Ovary (tissue), 9 donors: ENCODE data around the gene PCID2. TPM values are rescaled to one million over a fixed set of nuclear protein-coding genes. Genes with fewer than 3 reads are reported as not detected.

Experiments used
- DNase-seq, 5 donors: peaks; one replicate each; pipeline ENCODE4 v3.0.0-alpha.2; 2019 to 2020
- H3K27ac ChIP-seq, 2 donors: fragments of 200-600 bp; one replicate each; pipeline versions ENCODE4 v1.5.1 to v1.8.0; 2019 to 2022
- H3K27me3 ChIP-seq: fragments of 200-600 bp; one replicate; pipeline ENCODE4 v1.8.0; 2022
- H3K36me3 ChIP-seq: fragments of 200-600 bp; sonication (generic); one replicate; pipeline ENCODE4 v1.5.1; 2019
- H3K4me1 ChIP-seq: one replicate; pipeline ENCODE4 v1.8.1; 2013; ENCODE audit warnings: mild to moderate bottlenecking, moderate library complexity; ENCODE audit not compliant: insufficient read depth
- H3K4me3 ChIP-seq: fragments of 200-600 bp; sonication (generic); one replicate; pipeline ENCODE4 v1.5.1; 2017
- H3K9me3 ChIP-seq, 2 donors: fragments of 200-600 bp in 1 of 2; sonication (generic) in 1 of 2; one replicate each; pipeline versions ENCODE4 v1.5.1 to v1.8.1; 2013 to 2019; ENCODE audit warnings: mild to moderate bottlenecking in 1 of 2, moderate library complexity in 1 of 2
- EP300 ChIP-seq: sonication (generic); formaldehyde crosslinking; IDR thresholded peaks from one replicate; pipeline ENCODE4 v1.6.1; 2017; ENCODE audit warnings: antibody characterized with exemption
- POLR2A ChIP-seq: fragments of 450-650 bp; IDR thresholded peaks from one replicate; pipeline ENCODE4 v1.6.1; 2017; ENCODE audit warnings: antibody characterized with exemption, mild to moderate bottlenecking, moderate library complexity
- WGBS, 3 donors: extraction: QIAGEN DNeasy Blood & Tissue Kit in 1 of 3; methylation state at CpG; one replicate each; pipeline versions ENCODE4 v1.1.5 to v1.1.7; 2013 to 2017; 5-methylcytosine and 5-hydroxymethylcytosine counted together
- intact Hi-C, 4 donors: fragments of 100-400 bp; cut with DNase I; formaldehyde crosslinking; loops; one replicate each; pipeline versions ENCODE4 v1.11.0 to v1.15.1; 2022 to 2023
- polyA plus RNA-seq, 2 donors: library from polyadenylated mRNA; stranded (reverse); fragments of 200-250 nt in 1 of 2; fragments of 350-450 nt in 1 of 2; fragmentation: Illumina TruSeq in 1 of 2; extraction: RNeasy Lipid Tissue Mini Kit (QIAGEN cat#74804) in 1 of 2; gene quantifications; one replicate each; pipeline ENCODE4 v1.2.3, GENCODE V29; 2013 to 2014
- total RNA-seq, 7 donors: library from RNA; depleted of rRNA in 2 of 7; stranded (reverse); fragments of >200 nt in 2 of 7; fragmentation: NEBNext Ultra II Directional in 3 of 7; extraction: Animal tissue kit (Norgen Biotek cat#: 25700) in 3 of 7; gene quantifications; one replicate each; pipeline versions ENCODE4 v1.1.0 to v1.2.4, GENCODE V29; 2016 to 2023
- TF ChIP-seq, protein P1 (sequence below), 3 donors: fragments of 450-650 bp in 2 of 3; fragments of 200-600 bp in 1 of 3; IDR thresholded peaks; one replicate each; pipeline versions ENCODE4 v1.5.1 to v1.8.0; 2016 to 2022; ENCODE audit warnings: antibody characterized with exemption in 3 of 3, mild to moderate bottlenecking in 1 of 3
- donor health status: DM: no; HTN: no; CAD: no; lungs with moderate emphysema.
- donor health status: DM: no; HTN: no; CAD: no.
- donor health status: Bipolar disorder and iron deficiency.
- donor health status: DM: yes; HTN: yes; CAD: no.
- donor health status: DM: no; HTN: no; CAD: no.
- donor health status: DM: yes; HTN: yes; CAD: no.

The PCID2 gene
- total and polyA plus RNA-seq, 9 donors, result 43.5 to 56.2 (median 53.5) TPM

DNA sequence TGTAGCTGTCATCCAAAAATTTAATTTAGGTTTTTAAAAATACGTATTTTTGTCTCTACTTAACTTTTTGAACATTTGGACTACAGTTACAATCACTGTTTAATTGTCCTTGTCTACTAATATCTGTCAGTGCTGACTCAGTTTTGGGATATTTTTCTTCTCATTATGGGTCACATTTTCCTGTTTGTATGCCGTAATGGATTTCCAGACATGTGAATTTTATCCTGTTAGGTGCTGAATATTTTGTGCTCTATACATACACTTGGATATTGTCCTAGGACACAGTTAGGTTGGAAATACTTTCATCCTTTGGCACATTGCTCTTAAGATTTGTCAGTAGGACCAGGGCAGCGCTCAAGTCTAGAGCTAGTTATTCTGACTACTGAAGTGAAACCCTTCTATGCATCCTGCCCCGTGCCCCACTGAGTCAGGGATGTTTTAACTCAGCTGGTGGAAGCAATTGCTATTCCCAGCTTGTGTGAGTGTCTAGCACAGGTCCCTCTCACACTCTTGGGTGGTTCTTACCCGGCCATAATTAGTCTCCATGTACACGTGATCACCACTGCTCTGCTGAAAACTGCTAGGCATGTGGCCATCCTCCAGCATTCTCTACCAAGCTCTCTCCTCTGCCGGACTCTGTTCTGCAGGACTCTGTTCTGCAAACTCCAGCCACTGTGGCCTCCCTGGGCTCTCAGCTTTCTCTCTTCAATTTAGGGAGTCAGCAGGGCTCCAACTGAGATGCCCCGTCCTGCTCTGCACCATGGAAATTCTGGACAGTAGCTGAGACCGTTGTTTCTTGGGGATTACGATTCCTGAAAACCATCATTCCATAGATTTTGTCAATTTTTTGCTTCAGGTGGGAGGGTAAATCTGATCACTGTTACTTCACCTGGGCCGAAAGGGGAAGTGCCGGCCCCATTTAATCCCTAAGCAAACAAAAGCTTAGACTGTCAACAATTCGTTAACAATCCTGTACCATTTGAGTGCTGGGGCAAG, 38.9 kb downstream of the PCID2 start:
- Histone ChIP-seq H3K9me3 (no peaks in the 10 kb centered on the region), H3K36me3 (no peaks in the 10 kb centered on the region), H3K27ac (no peak overlapping the region), H3K4me1 (no peaks in the 10 kb centered on the region), H3K4me3 (no peak overlapping the region), H3K27me3 (no peaks in the 10 kb centered on the region)
- intact Hi-C loops, result no loop called here
- 91 to 95% (median 93%) methylated on average over 13 of the region's 13 CpGs for WGBS, 3 donors
- DNase-seq, result no peak
- TF ChIP-seq POLR2A, result no peak
- TF ChIP-seq, protein P1, sequence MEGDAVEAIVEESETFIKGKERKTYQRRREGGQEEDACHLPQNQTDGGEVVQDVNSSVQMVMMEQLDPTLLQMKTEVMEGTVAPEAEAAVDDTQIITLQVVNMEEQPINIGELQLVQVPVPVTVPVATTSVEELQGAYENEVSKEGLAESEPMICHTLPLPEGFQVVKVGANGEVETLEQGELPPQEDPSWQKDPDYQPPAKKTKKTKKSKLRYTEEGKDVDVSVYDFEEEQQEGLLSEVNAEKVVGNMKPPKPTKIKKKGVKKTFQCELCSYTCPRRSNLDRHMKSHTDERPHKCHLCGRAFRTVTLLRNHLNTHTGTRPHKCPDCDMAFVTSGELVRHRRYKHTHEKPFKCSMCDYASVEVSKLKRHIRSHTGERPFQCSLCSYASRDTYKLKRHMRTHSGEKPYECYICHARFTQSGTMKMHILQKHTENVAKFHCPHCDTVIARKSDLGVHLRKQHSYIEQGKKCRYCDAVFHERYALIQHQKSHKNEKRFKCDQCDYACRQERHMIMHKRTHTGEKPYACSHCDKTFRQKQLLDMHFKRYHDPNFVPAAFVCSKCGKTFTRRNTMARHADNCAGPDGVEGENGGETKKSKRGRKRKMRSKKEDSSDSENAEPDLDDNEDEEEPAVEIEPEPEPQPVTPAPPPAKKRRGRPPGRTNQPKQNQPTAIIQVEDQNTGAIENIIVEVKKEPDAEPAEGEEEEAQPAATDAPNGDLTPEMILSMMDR (IDR thresholded peaks at IDR 0.05), result no peak
- TF ChIP-seq EP300, result no peak

DNA sequence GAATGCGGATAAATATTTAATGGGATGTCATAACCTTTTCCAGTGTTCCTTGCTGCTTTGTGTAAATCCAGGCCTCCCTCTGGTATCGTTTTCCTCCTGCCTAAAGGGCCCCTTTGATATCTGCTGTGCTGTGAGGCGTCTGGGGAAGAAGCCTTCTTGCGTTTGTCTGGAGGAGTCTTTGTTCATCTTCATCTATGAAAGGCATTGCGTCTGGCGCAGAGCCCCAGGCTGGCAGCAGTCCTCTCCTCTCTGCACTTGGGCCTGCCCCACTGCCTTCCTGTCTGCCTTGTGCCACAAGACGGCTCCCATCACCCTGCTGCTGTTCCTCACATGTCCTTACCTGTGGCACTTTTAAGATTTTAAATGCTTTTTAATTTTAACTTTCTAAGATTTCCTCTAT, 40.3 kb downstream of the PCID2 start:
- Histone ChIP-seq H3K27ac (no peak overlapping the region), H3K36me3 (no peaks in the 10 kb centered on the region), H3K4me3 (no peak overlapping the region), H3K4me1 (no peaks in the 10 kb centered on the region), H3K9me3 (no peaks in the 10 kb centered on the region), H3K27me3 (no peaks in the 10 kb centered on the region)
- WGBS, 3 donors, result 80 to 98% (median 97%) methylated on average over 7 of the region's 7 CpGs
- TF ChIP-seq EP300 (no peak), POLR2A (no peak)
- TF ChIP-seq, protein P1 (IDR thresholded peaks at IDR 0.05), result no peak
- DNase-seq, result no peak
- intact Hi-C loops, result no loop called here

DNA sequence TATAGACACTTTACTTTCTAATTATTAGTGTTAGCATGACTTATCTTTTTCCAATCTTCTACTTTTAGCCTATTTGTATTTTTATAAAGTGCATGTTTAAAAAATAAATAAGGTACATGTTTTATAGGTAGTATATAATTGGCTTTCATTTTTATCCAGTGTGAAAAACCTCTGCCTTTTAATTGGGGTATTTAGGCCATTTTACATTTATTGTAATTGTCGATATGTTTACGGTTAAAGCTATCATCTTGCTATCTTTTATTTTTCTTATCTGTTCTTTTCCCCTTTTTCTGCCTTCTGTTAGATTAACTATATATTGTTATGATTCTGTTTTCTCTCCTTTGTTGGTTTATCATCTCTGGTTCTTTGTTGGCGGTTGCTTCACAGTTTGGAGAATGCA, 40.9 kb downstream of the PCID2 start:
- Histone ChIP-seq H3K4me1 (no peaks in the 10 kb centered on the region), H3K27ac (no peak overlapping the region), H3K27me3 (no peaks in the 10 kb centered on the region), H3K9me3 (no peaks in the 10 kb centered on the region), H3K36me3 (no peaks in the 10 kb centered on the region), H3K4me3 (no peak overlapping the region)
- TF ChIP-seq POLR2A (no peak), EP300 (no peak)
- TF ChIP-seq, protein P1 (IDR thresholded peaks at IDR 0.05), result no peak
- WGBS, 3 donors, result 98% methylated on average over 3 of the region's 3 CpGs
- DNase-seq, result no peak
- intact Hi-C loops, result no loop called here

DNA sequence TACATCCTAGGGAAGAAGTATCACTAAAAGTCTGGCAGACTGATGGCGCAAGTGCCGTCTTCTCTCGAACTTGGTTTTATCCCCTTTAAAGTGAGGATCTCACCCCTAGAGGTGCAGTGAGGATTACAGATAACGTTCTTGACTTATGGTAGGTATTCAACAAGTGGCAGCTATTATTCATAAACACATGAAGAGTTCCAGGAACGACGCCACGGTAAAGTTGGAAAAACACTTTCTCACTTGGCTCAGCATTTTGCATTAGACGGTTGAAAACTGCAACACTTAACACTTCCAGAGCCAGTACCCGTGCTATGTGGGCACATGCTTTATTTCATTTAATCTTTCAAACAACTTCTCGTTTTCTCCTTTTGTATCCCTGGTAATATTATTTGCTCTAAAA, 41.3 kb downstream of the PCID2 start:
- intact Hi-C loops, result no loop called here
- no peaks in the 10 kb centered on the region for H3K4me1 ChIP-seq
- no peaks in the 10 kb centered on the region for H3K9me3 ChIP-seq
- H3K27me3 ChIP-seq, result no peaks in the 10 kb centered on the region
- H3K36me3 ChIP-seq, result no peaks in the 10 kb centered on the region
- DNase-seq, result no peak
- WGBS, 3 donors, result 93 to 94% (median 94%) methylated on average over 10 of the region's 10 CpGs
- H3K27ac ChIP-seq, result no peak overlapping the region
- TF ChIP-seq, protein P1 (IDR thresholded peaks at IDR 0.05), result no peak
- no peak for TF ChIP-seq EP300
- no peak for TF ChIP-seq POLR2A
- H3K4me3 ChIP-seq, result no peak overlapping the region
